Right kidney (tissue), 1 donor: Measurements from ENCODE around the gene UPK3A.
A peak's percentile ranks its signal among the peaks of the same experiment; 100 is the strongest.

Experiments used
- DNase-seq: peaks from one replicate; pipeline ENCODE4 v3.0.0-alpha.2; 2016

Gene UPK3A

DNA sequence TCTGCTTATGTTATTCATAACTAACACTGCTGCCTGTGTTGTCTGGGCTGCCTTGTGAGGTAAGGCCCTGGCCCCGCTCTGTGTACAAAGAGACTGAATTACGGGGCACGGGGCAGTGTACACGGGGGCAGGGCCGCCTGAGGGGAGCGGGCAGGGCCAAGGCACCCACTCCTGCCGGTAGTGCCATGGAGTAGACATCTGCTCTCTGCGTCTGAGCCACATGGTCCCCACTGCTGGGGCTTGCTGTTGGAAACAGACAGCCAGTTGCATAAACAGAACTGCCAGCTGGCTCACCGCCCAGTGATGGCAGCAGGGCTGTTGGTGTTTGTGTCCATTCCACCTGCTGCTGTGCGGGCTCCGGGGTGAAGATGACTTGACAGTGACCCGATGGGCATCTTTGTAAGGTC lies 44.8 kb downstream of the UPK3A start:
- no peak for DNase-seq

DNA sequence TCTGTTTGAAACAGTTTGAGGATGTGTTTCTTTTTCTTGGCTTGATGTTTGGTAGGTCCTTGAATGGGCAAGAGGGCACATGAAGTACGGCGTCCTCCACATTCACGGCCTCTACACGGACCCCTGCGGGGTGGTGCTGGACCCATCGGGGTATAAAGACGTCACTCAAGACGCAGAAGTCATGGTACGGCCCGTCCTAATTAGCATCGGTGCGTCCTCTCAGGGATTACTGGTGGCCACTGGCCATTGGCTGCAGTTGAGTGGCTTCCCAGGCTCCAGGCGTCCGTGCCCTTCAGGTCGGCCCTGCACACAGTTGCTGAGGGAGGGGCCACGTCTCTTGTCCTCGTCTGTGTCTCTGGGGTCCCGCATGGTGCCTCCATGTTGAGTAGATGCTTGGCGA lies 45.8 kb downstream of the UPK3A start:
- no peak for DNase-seq

GRCh38 chr22:45331486-45331885 lies 46.7 kb downstream of the UPK3A start:
- DNase-seq: no peak

- no peak for DNase-seq
Observed at GRCh38 chr22:45332001-45332400, 47.3 kb downstream of the UPK3A start.

- no peak for DNase-seq
Observed at GRCh38 chr22:45334068-45334467, 49.3 kb downstream of the UPK3A start.

DNA sequence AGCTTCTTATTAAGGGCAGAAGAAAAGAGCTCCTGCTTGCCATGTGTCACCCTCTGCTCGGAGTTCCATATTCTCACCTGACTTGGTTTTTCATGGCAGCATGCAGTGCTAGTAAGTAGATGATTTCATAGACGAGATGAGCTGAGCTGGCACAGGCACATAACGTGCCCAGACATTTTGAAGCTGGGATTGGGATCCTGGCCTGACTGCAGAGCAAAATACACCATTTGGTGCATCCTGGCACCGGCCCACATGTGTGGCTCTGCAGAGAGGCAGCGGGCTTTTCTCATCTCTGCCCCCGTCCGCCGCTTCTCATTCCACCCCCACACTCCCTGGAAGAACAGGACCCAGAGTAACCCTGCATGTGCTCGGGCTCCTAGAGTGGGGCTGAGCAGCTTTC lies 49.8 kb downstream of the UPK3A start:
- no peak for DNase-seq

- DNase-seq: peak; percentile 14
Observed at GRCh38 chr22:45335021-45335818, 50.5 kb downstream of the UPK3A start.

GRCh38 chr22:45335854-45336522 lies 51.2 kb downstream of the UPK3A start:
- DNase-seq: no peak

DNA sequence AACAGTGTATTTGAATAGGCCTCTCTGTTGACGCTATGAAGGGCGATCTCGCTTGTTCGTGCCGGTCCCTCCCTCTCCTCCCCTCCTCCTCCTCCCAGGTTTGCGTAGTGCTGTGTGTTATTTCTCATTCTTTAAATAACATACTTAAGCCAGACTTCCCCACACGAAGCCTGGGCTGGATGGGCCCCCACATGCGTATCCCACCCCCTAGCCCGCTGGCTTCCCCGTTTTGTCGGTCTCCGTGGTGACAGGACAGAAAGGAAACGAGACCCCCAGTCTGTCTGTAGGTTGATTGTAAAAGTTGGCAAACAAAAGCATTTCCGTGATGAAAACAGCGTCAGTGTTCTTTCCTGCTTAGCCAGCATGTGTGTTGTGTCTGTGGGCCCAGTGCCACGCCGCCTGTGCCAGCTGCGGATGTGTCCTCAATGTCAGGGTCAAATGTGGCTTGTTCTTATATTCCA lies 52.3 kb downstream of the UPK3A start:
- no peak for DNase-seq

DNA sequence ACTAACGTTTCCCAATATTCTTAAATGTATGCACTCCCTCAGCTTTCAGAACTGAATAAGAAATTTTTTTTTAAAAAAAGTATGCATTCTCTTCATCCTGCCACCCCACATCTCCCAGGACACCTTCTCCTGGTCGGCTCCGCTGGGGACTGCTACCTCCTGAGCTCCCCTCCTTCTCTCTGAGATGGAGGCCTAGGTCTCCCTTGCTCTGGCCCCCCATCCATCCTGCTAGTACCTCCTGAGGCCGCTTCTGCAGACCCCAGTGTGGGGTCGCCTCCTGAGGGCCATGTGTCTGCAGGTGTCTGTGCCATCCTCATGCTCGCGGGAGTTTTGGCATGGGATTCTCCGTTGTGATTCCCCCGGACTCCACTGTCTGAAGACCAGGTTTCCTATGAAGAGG lies 52.8 kb downstream of the UPK3A start:
- DNase-seq: no peak

- DNase-seq: no peak
Observed at GRCh38 chr22:45338795-45339194, 54.0 kb downstream of the UPK3A start.

GRCh38 chr22:45340323-45340722 lies 55.6 kb downstream of the UPK3A start:
- DNase-seq: no peak

DNA sequence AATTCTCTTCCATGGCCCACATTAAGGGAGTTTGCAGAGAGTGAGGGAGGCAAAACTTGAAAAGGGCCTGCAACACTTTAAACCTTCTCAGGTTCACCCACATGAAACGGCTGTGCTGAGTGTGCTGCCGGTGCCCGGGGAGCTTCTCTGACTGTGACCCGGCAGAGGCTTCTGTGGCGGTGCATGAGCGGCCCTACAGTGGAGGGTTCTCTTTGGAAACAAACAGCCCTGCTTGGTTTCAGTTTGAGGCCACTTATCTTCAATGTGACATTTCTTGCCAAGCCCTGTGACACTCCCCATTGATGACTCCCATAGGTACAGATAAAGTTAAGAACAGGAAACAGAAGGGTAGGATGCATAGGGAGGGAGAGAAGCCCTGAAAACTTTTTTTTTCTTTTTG lies 56.7 kb downstream of the UPK3A start:
- DNase-seq: no peak

GRCh38 chr22:45343143-45343542 lies 58.4 kb downstream of the UPK3A start:
- DNase-seq: no peak

DNA sequence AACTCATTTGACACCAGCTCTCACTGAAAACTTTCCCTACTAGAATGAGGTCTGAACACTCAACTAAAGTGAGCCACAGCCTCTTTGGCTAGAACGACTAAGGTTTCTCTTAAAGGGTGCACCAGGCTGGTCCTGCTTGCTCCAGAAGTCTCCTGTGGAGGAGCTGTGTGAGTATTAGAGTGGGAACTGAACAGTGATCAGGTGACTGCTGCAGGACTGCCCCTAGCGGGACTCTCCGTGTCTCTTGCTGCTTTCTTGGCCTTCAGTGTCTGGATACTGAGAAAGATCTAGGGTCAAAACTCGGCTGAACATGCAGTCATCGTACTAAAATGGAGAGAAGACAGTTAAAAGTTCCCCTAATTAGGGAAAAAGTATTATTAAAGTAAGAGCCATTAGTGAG lies 59.6 kb downstream of the UPK3A start:
- no peak for DNase-seq
